ENCODE measurements around the gene CST6. TPM values are rescaled to one million over a fixed set of nuclear protein-coding genes. Genes with fewer than 3 reads are reported as not detected.

CST6 gene
- total and polyA plus RNA-seq, 2 of the 4 experiments (the other 2 are of a cell fraction), result 0.54 to 3.0 TPM

DNA sequence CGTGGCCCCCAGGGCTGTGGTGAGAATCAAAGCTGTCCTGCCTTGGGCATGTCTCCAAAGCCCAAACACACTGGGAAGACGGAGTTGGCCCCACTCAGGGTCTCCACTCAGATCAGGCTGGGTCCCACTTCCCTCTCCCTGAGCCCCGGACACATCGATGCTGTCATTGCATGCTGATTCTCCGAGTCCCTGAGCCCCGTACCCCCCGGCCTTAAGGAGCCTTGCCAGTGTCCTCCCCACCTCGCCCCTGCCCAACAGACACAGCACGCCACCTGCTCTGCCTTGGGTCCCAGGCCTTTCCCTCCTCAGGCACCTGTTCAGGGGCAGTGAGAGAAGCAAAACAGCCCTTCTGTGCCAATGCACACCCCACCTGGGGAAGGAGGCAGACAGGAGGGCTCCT, 24.5 kb upstream of the CST6 start:
- ChIA-PET POLR2A (ENCODE audit: unreplicated experiment) (interaction anchor here (0.5 kb wide), 1 partner anchor 90 kb away, joined by 5 read pairs; no protein-coding TSS in a partner anchor), CTCF (no interaction called here)
- Histone ChIP-seq H2AK9ac (replicated peaks; ENCODE audit: low read depth, low read length, poor library complexity) (peak overlapping the region; percentile 16), H3K9me1 (ENCODE audit: insufficient read depth, low read length) (no peaks in the 10 kb centered on the region), H3K36me3 (ENCODE audit: control insufficient read depth, insufficient read depth, low read length) (peaks cover 5% of the 10 kb centered on the region), H3K18ac (ENCODE audit: low read depth, low read length) (no peak overlapping the region), H2BK20ac (ENCODE audit: low read depth, low read length) (no peak overlapping the region), H3K4me1 (ENCODE audit: control insufficient read depth, insufficient read depth, low read length) (no peaks in the 10 kb centered on the region), H3K4me2 (ENCODE audit: low read depth, low read length) (no peak overlapping the region), H2BK5ac (ENCODE audit: low read depth, low read length, poor library complexity, severe bottlenecking) (no peak overlapping the region), H3K27ac (ENCODE audit: insufficient read depth, low read length) (no peak overlapping the region), H3K14ac (replicated peaks; ENCODE audit: low read depth, low read length) (no peak overlapping the region), H3K79me1 (ENCODE audit: low read depth in 1 of 2, low read length in 2 of 2) (0 out of 4 replicates have a peak, but pooled peaks cover 0 to 3% of the 10 kb centered on the region in 2 experiments), H3K27me3 (ENCODE audit: control insufficient read depth, insufficient read depth, low read length) (no peaks in the 10 kb centered on the region), H4K5ac (ENCODE audit: low read depth, low read length) (no peak overlapping the region), H3K9me3 (ENCODE audit: control insufficient read depth, insufficient read depth, low read length) (no peaks in the 10 kb centered on the region), H3K56ac (ENCODE audit: extremely low read depth, insufficient read depth, low read length) (no peak overlapping the region), H3K4me3 (ENCODE audit: insufficient read depth, low read depth, low read length) (no peak overlapping the region), H4K20me1 (ENCODE audit: insufficient read depth, low read length) (no peaks in the 10 kb centered on the region), H2AFZ (replicated peaks; ENCODE audit: low read length, poor library complexity) (no peak overlapping the region), H3K23ac (ENCODE audit: low read depth, low read length) (no peak overlapping the region), H3K9ac (ENCODE audit: low read depth, low read length) (no peak overlapping the region), H4K8ac (ENCODE audit: low read depth in 2 of 2, low read length in 2 of 2) (no peak overlapping the region), H4K91ac (ENCODE audit: insufficient read depth, low read depth, low read length) (no peak overlapping the region), H2BK120ac (ENCODE audit: low read depth, low read length) (no peak overlapping the region), H2BK15ac (ENCODE audit: low read depth, low read length) (no peak overlapping the region), H2AK5ac (ENCODE audit: low read depth, low read length) (no peak overlapping the region), H3K4ac (ENCODE audit: low read depth, low read length) (no peak overlapping the region)
- no TSS peak for BruUV-seq (replicated peaks)
- ATAC-seq (ENCODE audit: low read depth) (no peak), DNase-seq (no peak)
- 92% methylated on average over 5 of the region's 9 CpGs; no CpG with 5 or more reads in 1 of the 2 experiments for WGBS, 2 experiments (ENCODE audit: extremely low coverage in 2 of 2, insufficient read length in 1 of 2)
- intact Hi-C loops (cut with micrococcal nuclease), result loop anchor here (5.0 kb wide), 1 partner anchor 205 kb away; the partner anchor contains the start of gene AP5B1
- in situ Hi-C loops (cut with MboI; ENCODE audit: low sequenced_read_pairs), result loop anchor here (5.0 to 10.0 kb wide), 2 partner anchors 105 to 273 kb away; partner anchors contain the start of gene KAT5
- TF ChIP-seq SMC3 (IDR thresholded peaks at IDR 0.05; ENCODE audit: low read depth, low read length) (no peak), FOS (IDR thresholded peaks at IDR 0.05; ENCODE audit: low read depth, low read length) (no peak), RFX5 (IDR thresholded peaks at IDR 0.05; ENCODE audit: low read depth, low read length) (no peak), CHD1 (IDR thresholded peaks at IDR 0.05; ENCODE audit: low read depth, low read length) (no peak), RAD21 (IDR thresholded peaks at IDR 0.05; ENCODE audit: low read length) (no peak), NFE2L2 (IDR thresholded peaks at IDR 0.05; ENCODE audit: low read depth, low read length) (no peak), MAZ (IDR thresholded peaks at IDR 0.05; ENCODE audit: borderline replicate concordance, low read depth, low read length) (no peak), RCOR1 (IDR thresholded peaks at IDR 0.05; ENCODE audit: insufficient replicate concordance, low read length) (no peak), MXI1 (IDR thresholded peaks at IDR 0.05; ENCODE audit: borderline replicate concordance, low read depth, low read length) (no peak), MAFK (IDR thresholded peaks at IDR 0.05; ENCODE audit: low read depth, low read length) (no peak), POLR2A (IDR thresholded peaks at IDR 0.05; ENCODE audit: low read depth, low read length) (no peak), CEBPB (IDR thresholded peaks at IDR 0.05; ENCODE audit: low read depth, low read length) (no peak), BHLHE40 (IDR thresholded peaks at IDR 0.05; ENCODE audit: low read depth, low read length) (no peak)
- TF ChIP-seq, protein P1, sequence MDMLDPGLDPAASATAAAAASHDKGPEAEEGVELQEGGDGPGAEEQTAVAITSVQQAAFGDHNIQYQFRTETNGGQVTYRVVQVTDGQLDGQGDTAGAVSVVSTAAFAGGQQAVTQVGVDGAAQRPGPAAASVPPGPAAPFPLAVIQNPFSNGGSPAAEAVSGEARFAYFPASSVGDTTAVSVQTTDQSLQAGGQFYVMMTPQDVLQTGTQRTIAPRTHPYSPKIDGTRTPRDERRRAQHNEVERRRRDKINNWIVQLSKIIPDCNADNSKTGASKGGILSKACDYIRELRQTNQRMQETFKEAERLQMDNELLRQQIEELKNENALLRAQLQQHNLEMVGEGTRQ (IDR thresholded peaks at IDR 0.05; ENCODE audit: low read depth, low read length), result no peak
- TF ChIP-seq, protein P2, sequence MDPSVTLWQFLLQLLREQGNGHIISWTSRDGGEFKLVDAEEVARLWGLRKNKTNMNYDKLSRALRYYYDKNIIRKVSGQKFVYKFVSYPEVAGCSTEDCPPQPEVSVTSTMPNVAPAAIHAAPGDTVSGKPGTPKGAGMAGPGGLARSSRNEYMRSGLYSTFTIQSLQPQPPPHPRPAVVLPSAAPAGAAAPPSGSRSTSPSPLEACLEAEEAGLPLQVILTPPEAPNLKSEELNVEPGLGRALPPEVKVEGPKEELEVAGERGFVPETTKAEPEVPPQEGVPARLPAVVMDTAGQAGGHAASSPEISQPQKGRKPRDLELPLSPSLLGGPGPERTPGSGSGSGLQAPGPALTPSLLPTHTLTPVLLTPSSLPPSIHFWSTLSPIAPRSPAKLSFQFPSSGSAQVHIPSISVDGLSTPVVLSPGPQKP (IDR thresholded peaks at IDR 0.05; ENCODE audit: borderline replicate concordance, low read depth, low read length), result no peak
- TF ChIP-seq, protein P3, sequence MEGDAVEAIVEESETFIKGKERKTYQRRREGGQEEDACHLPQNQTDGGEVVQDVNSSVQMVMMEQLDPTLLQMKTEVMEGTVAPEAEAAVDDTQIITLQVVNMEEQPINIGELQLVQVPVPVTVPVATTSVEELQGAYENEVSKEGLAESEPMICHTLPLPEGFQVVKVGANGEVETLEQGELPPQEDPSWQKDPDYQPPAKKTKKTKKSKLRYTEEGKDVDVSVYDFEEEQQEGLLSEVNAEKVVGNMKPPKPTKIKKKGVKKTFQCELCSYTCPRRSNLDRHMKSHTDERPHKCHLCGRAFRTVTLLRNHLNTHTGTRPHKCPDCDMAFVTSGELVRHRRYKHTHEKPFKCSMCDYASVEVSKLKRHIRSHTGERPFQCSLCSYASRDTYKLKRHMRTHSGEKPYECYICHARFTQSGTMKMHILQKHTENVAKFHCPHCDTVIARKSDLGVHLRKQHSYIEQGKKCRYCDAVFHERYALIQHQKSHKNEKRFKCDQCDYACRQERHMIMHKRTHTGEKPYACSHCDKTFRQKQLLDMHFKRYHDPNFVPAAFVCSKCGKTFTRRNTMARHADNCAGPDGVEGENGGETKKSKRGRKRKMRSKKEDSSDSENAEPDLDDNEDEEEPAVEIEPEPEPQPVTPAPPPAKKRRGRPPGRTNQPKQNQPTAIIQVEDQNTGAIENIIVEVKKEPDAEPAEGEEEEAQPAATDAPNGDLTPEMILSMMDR (conservative IDR thresholded peaks at IDR 0.05; ENCODE audit: low read depth, low read length), result no peak
- dilution Hi-C loops (cut with HindIII; ENCODE audit: low sequenced_read_pairs, unreplicated experiment), result no loop called here

All from IMR-90 (cell line).